NOMO-1 (cell line): ENCODE measurements around the gene FERMT2.

ENCODE experiments used
- DNase-seq, 2 experiments: peaks; one replicate each; lab custom pipeline; 2025; ENCODE audit not compliant: unreplicated experiment in 2 of 2; lab: John Stamatoyannopoulos, UW

FERMT2 gene, protein sequence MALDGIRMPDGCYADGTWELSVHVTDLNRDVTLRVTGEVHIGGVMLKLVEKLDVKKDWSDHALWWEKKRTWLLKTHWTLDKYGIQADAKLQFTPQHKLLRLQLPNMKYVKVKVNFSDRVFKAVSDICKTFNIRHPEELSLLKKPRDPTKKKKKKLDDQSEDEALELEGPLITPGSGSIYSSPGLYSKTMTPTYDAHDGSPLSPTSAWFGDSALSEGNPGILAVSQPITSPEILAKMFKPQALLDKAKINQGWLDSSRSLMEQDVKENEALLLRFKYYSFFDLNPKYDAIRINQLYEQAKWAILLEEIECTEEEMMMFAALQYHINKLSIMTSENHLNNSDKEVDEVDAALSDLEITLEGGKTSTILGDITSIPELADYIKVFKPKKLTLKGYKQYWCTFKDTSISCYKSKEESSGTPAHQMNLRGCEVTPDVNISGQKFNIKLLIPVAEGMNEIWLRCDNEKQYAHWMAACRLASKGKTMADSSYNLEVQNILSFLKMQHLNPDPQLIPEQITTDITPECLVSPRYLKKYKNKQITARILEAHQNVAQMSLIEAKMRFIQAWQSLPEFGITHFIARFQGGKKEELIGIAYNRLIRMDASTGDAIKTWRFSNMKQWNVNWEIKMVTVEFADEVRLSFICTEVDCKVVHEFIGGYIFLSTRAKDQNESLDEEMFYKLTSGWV

DNA sequence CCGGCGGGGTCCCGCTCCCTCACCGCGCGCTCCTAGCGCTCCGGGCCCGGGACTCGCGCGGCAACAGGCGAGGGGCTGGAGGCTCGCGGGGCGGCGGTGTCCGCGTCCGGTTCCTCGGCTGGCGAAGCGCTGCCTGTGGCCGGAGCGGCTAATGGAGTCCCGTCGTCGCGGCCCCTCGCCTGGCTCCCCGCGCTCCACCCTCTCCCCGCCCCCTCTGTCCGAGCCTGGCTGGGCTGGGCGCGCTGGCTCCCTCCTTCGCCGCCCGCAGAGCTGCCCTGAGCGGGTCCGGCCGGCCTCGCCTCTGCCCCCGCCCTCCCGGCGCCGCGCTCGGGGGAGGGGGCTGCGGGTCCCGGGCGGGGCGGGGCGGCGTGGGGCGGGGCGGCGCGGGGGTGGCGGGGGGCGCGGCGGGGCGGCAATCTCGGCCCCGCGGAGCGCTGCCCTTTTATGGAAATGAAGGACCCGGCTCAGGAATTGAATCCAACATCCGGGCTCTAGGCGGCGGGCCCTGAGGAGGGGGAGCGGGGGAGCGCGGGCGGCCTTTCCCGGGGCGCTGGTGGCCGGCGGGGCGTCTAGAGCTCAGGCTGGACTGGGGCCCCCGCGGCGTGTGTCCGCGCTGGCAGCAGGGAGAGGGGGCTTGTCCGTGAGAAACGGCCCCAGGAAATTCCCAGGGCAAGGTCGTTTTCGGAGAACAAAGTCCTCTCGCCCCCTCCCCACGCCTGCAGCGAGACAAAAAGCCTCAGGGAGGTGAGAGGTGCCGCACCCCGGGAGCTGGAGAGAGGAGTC, at the start of gene FERMT2:
Gene FERMT2, minus strand, starts transcription at position 153 of the 783 bp plus-strand sequence. CDS start 482 bp downstream, outside the sequence.
- no peak for DNase-seq

DNA sequence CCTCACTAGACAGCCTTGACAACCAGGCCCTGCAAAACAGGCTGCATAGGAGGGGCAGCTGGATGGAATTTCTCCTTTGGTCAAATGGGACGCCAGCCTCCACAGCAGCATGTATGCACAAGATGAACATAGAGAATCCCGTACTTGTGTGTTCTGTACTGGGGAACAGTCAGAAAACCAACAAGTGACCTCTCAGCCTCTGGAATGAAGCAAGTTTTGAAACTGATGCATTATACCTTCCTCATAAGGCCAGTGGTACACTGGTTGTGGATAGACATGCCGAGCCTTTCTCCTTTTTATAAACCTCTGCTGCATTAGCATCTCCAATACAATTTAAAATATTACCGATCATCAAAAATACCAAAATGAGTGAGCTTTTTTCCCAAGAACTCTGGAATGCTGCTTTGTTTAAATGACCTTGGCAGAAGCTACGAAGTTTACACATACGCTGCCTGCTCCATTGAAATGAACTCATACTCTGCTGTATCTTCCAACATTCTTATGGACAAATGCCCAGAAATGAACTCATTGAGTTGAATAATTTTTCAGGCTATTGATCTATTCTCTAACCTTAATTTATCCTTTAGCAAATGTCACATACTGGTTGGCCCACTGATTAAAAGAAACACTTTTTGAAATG, 47.6 kb upstream of the FERMT2 start:
- no peak for DNase-seq

DNA sequence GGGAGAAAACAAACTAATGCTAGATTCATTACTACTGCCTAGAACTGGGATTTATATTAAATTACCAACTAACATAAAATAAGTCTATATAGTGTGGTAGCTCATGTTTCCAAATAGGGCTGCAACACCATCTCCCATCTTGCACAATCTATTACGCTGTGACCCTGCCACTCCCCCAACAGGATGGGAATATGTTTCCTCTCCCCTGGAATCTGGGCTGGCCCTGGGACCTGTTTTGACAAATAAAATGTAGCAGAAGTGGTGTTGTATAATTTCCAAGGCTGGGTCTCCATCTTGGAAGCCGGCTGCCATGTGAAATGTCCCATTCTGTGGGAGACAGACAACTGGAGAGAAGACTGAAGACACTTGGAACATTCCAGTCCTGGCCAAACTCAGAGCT, 45.6 kb upstream of the FERMT2 start:
- DNase-seq = no peak

DNA sequence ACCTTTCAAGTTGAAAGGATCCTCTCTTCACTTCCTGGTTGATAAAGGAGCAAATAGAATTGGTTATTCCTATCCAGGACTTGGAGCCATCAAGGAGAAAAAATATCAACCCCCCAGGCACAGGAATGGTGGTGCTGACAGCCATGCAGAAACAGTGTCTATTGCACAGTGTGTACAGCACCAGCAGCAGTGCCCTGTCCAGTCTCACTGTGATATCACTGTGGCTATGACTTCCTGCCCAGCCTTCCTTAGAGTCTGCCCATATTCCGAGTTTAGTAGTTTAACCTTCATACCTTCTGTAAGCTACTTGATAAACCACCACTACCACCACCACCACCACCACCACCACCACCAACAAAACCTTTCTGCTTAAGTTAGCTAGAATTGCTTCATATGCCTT, 45.1 kb upstream of the FERMT2 start:
- DNase-seq = no peak

DNA sequence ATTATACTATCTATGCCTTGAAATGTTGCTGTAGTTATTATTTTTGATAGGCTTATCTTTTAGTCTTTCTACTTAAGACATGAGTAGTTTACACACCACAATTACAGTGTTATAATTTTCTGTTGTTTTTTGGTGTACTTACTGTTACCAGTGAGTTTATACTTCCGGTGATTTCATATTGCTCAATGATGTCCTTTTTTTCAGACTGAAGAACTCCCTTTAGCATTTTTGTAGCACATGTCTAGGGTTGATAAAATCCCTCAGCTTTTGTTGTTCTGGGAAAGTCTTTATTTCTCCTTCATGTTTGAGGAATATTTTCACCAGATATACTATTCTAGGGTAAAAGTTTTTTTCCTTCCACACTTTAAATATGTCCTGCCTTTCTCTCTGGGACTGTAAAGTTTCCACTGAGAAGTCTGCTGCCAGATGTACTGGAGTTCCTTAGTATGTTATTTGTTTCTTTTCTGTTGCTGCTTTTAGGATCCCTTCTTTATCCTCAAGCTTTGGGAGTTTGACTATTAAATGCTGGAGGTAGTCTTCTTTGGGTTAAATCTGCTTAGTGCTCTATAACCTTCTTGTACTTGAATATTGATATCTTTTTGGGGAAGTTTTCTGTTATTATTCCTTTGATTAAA, 41.5 kb upstream of the FERMT2 start:
- no peak for DNase-seq

DNA sequence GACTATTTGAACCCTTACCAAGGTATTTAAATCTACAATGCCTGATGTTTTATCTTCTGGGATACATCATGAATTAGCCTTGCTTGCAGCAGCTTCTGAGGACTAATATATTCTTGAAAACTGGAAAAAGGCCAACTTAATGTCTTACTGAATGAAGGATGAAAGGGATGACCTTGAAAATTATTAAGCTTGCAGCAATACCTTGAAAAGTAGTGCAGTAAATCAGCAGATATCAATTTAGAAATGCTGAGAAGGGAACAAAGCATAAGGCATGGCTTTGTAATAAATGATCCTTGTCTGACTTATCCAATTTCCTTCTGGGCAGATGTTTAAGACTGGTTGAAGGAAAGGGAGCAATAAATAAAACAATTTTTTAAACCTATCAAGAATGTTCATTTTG, 37.3 kb upstream of the FERMT2 start:
- no peak for DNase-seq

DNA sequence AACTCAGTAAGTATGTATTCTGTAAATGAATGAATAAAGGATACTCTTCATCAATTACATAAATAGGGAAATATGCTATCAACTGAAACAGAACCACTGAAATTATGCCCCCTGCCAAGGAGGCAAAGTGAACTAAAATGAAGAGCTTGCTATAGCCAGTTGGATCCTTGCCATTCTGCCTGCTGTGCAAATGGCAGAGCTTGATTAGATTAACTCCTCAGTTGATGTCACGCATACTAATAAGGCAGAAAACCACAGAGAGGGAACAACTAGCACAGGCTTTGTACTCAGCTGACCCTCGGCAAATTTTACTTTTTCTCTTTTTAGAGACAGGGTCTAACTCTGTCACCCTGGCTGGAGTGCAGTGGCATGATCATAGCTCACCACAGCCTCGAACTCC, 36.7 kb upstream of the FERMT2 start:
- DNase-seq = no peak

DNA sequence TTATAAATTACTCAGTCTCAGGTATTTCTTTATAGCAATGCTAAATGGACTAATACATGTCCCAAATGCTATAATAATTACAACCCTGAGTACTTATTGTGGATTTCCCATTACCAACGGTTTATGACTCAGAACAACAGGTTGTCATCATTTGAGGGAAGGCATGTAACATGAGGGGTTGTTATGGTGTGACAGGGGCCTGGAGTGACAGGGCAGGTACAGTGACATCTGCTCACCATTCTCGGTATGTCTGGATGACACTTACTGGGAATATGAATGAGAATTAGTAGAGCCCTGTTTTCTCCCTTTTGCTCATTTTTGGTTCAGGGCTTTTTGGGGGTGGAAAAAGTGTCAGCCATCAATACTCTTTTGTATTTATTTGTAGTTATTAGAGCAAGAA, 36.2 kb upstream of the FERMT2 start:
- no peak for DNase-seq

DNA sequence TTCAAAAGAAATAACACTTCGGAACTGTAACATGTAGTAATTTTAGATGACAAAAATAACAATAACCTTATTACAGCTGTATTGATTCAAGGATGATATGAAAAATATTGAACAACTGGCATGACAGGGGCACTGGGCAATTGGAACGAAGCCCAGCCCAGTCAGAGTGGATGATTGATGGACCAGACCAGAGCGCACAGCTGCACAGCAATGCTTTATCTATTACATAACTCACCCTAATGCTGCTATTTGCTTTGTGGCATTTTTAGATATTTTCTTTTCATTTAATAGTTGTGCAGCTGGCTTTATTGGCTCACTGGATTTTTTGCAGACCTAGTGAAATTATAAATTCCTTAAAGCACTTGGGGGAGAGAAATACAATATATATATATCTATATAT, 26.9 kb upstream of the FERMT2 start:
- DNase-seq = no peak

DNA sequence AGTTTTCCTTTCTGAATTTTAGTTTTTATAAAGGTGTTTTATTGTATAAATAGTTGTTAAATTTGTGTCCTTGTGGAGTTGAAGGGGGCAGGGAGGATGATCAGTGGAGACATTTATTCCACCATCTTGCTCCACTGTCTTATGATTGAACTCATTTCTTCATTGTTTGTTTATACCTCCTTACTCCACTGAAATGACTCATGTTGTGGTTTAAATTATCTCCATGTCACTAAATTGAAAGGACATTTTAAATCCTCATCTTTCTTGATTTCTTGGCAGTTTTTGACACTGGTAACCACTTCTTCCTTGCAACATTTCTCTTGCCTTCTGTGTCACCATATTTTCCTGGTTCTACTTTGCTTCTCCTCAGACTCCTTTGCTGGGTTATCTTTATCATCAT, 23.6 kb upstream of the FERMT2 start:
- no peak for DNase-seq

DNA sequence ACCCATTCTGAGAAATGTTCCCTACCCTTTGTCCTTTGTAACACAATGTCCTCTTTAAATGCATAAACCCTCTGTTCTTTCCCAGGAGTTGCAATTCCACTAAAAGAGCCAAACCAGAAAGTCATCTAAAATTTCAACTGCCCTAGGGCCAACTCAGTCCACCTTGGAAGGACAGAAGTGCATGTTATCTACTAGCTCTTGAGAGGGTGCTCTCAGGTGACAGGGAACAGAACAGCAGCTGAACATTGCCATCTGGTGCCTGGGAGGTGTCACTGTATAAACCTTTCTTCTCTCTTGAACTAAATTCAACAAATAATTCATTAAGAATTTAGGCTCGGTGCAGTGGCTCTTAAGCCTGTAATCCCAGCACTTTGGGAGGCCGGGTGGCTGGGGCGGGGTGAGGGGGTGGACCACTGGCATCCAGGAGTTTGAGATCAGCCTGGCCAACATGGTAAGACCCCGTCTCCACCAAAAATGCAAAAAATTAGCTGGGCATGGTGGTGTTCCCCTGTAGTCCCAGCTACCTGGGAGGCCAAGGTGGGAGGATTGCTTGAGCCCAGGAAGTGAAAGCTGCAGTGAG, 10.3 kb upstream of the FERMT2 start:
- DNase-seq = peak in 1 of 2 experiments; percentile 27

DNA sequence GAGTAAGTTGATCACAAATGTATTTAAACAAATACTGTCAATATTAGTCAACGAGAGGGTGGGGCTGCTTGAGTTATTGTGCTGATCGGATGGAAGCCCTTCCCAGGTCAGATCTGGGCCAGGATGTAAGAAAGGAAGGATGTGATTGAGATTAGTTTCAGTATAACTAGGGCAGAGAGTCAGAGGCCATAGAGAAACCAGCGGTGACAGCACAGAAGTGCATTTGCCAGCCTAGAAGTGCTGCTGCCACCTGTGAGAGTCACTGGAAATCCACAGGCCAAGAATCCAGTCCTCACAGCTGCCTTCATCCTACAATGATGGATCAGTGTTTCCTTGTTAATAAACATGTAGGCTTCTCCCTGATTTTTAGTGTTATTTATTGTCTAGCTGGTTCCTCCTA, 9.8 kb upstream of the FERMT2 start:
- DNase-seq = no peak

DNA sequence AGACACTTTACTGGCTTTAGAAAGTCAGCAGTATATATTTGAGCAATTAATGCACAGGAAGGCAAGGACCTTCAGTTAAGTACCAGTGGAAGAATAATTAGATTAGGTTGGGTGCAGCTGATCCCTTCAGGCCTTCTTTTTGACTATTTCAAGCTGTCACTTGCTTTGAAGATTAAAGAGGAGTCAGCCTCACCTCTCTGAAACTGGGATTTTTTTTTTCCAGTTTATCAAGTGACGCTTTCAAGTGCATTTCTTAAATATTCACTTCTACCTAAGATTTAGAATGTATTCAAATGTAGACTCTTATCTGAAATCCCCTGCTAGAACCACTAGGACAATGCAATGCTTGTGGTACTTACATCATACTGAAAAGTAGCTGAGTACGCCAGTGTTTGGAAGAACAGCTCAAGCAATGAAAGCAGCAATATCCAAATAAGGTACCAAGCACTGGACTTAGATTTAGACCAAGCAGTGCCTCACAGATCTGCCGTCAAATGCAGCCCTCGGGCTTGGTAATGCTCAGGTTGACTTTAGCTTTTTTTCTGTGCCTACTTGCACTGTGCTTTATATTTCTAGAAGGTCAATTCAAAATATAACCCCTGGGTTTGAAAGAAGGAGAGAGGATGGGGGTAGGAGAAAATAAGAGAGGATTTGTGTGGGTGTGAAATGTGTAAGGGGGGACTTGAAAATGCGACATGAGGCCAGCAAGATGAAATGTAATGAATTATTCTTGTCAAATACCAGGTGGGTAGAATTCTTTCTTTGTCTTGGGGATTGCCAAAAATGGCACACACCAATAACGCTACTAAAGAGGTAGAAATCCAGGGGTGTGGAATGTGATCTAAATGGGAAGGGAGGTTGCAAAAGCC, 3.7 kb upstream of the FERMT2 start:
- DNase-seq = no peak

DNA sequence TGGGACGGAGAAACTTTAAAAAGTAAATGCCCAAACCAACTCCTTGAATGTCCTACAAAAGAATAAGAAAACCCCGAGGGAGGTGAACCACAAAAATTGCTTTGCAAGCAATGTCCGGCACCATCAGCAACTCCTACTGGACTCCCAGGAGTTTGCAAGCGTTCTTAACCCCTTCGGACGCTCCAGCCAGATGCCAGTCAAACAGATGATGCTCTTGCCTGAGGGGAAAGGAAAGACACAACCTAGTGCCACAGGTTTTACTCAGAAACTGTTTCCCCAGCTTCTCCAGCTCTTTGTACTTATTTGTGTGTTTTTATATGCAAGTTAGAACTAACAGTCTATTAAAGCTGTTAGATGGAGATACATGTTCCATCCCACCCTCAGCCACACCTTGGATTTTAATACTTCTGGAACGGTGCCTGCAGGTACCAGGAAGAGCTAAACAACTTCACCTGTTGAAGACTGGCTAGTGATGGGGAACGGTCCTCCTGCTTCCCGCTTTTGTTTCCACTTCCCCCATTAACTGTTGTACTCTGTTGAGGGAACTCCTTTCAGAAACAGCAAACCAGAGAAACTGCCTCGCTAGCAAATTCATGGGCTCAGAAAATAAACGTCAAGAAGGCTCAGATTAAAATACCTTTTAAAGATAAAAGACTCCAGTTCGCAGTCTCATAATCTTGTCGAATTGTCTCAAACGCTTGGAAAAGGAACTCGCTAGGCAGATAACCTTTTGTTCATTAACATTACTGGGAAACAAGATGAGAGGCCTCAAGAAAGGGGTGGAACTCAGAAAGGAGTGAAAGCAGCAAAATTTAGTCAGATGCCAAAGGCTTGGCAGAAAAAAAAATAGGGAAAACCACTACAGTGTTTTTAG, 1.1 kb upstream of the FERMT2 start:
- no peak for DNase-seq

DNA sequence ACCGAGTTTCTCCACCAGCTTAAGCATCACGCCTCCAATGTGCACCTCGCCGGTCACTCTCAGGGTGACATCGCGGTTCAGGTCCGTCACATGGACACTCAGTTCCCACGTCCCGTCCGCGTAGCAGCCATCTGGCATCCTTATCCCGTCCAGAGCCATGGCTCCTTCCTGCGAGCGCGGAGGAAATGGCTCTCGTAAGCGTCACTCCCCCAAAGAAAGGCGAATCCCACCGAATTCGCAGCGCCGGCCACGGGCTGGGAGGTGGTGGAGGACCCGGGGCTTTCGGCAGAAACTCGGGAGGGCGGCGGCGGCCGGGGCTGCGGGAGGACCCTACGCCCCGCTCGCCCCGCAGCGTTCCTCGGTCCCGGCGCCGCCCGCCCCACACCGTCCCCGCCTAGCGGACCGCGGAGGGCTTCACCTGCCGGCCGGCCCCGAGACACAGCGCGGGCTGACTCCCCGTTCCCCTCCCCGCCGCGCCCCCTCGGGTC, 396 bp downstream of the FERMT2 start:
- DNase-seq = no peak

DNA sequence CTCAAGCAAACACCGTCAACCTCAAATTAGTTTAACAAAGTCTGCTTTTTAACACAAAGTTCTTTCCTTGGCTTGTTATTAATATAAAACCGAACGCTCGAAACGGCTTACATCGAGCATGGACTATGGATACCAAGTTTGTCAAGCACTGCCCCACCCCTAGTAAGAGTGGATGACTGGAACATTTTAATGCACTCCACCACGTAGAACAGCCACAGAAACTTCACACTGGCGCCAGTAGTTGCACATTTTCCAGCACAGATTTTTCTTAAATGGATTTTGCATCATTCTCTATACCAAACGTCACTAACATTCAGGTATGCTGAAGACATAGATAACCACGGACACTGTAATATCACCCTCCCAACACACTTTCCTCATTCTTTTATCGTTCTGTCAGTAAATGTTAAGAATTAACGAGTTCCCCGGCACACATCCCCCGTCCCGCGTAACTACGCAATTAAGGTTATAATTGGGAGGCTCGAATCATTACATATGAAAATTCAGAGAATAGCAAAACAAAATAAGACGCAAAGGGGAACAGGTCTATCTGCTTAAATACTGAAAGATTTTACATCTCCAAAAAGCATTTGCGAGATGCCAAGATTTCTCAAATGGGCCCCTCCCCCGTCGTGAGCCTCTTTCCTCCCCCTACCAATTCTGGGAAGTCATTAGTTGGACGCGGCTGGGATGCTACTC, 990 bp downstream of the FERMT2 start:
- DNase-seq = no peak

DNA sequence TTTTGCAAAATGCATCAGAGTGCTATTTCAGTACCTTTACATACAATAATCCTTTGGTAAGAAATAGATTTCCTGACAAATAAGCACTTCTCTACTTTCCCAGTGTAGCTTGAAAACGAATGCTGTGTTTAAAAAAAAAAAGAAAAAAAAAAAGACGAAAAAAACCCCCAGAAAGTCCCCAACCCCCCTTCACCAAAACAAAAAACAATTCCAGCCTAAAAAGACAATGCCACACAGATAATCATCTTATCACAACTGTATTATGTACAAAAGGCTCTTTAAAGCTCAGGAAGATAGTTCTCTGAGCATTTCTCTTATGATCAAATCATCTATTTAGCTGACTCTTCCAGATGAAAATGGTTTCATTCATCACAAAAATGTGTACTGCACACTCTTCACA, 1.6 kb downstream of the FERMT2 start:
- DNase-seq = no peak

DNA sequence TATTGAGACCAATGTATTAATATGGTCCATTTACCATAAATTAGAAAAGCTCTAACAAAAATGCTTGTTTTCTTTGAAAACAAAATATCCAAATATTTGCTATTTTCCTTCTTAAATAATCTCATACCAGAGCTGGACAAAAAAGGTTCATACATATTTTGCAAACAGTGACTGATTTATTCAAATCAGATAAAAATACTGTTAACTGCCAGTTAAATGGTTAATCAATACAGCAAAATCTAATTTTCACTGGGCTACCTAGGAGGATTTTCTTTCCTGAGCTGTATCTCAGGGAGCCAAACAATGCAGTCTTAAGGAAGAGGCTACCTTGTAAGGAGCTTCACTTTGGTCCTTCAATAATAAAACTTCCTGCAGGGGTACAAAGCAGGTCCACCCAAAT, 2.0 kb downstream of the FERMT2 start:
- DNase-seq = no peak
